NCI-H510A treated with DMSO at 0.1 percent for 48 hours (cell line): ENCODE results near the gene TCEAL5.
"Not testable (repeated sequence)": the region's sequence is repeated elsewhere in the genome, so short reads cannot be mapped to it uniquely, and the experiment has no call there.

Experiments
- DNase-seq: peaks from one replicate; lab custom pipeline; 2025; lab: John Stamatoyannopoulos, UW

Gene TCEAL5

DNA sequence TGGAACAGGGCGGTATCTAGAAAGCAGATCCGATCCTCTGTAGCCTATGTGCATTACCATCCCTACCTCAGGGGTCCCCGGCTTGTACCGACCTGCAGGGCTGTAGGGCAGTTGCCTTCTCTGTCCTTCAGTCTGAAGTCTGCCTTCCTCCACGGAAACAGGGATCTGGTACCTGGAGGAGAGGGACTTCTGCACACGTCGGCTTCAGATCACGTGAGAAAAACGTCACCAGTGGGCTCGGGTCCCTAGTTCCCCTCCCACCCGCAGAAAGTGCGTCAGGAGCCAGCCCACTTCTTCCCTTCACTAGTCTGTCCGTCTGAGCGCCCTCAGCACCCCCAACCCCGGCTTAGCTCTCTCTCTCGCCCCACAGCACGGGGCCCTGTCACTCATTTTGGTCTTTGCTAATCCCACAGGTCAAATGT lies at the start of gene TCEAL5:
TCEAL5 (minus strand) TSS at position 170 of the 422 bp plus-strand sequence. CDS start 2,187 bp downstream, outside the sequence.
- DNase-seq, result no peak

- no peak for DNase-seq
Measured at GRCh38 chrX:103311399-103311780, 34.8 kb upstream of the TCEAL5 start.

GRCh38 chrX:103310555-103311398 lies 34.2 kb upstream of the TCEAL5 start, which contains the start of gene BEX2:
Gene BEX2, minus strand, starts transcription at chrX:103310990. Its CDS starts 1,014 bp downstream, at chrX:103309976.
- DNase-seq, result peak; percentile 73

DNA sequence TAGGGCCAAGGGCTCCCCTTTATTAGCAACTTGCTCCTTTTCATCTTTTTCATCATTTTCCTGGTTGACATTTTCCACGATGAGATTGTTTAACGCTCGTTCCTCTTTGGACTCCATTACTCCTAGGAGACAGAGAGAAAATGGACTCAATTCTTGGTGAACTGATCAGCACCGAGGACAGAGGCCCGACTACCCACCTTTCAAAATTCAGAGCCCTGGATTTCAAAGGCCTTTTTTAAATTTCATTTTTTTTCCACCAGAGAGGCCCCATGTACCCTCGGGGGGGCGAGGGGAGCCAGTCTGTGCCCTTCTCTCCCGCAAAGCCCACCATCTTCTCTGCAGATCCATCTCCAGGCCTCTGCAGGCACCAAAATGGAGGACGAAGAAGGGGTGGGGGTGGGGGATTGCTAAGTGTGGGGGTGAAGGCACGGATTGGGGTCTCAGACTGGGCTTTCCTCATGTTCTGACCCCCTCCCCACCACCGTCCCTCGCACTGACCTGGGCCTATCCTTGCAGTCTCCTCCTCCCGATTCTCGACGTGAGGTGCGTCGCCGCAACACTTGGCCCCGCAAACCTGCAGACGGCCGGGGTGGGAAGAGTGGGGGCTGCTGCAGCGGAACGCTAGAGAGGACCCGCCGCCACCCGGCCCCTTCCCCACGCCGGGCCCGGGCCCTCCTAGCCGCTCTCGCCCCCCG lies 33.5 kb upstream of the TCEAL5 start:
- DNase-seq, result no peak

- not testable (repeated sequence) for DNase-seq
Measured at GRCh38 chrX:103305666-103306065, 29.1 kb upstream of the TCEAL5 start.

DNA sequence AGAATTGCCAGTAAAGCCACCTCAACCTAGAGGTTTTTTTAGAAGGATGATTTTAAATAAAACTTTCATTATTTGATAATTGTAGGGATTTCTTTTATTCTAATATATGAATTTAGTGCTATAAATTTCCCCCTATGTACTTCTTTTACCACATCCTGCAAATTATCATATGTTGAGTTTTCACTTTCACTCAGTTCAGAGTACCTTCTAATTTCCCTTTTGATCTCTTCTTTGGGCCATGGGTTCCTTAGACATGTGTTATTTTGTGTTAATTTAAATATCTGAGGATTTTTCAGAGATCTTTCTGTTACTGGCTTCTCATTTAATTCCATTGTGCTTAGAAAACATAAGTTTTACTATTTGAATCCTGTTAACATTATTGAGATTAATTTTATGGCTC lies 28.2 kb upstream of the TCEAL5 start:
- no peak for DNase-seq

DNA sequence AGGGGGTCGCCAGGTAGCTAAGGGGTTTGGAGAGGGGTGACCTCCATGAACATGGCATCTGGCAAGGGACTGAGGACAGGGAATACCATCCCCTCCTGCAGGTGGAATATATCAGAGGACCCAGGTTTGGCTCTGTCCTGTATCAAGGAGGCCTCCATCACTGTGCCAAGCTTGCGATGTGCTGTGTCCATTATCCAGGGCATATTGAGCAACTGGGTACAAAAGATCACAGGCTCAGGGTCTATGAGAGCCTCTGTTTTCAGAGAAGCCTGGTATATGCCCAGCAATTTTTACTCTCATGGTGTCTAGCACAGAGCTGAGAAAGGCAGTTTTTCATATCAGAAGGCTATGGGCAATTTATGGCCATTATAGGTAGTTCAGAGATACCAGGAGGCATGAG lies 16.6 kb upstream of the TCEAL5 start:
- DNase-seq, result no peak

GRCh38 chrX:103279624-103280023 lies 3.1 kb upstream of the TCEAL5 start:
- DNase-seq, result no peak

GRCh38 chrX:103275947-103276567 lies 493 bp downstream of the TCEAL5 start:
- no peak for DNase-seq

DNA sequence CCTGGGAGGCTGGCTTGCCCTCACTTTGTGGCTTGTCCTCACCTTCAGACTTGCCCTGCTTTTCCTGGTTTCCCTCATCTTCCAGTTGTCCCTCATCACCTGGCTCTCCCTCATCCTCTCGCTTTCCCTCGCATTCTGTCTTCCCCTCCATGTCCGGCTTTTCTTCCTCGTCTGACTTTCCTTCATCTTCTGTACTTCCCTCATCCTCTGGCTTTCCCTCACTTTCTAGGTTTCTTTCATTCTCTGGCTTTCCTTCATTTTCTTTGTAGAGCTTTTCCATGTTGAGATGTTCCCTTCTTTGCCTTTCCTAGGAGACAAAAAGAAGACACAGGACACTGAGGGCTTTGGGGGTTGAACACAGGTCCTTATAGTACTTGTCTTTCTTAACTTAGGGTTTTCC lies 2.3 kb downstream of the TCEAL5 start:
- DNase-seq, result no peak

DNA sequence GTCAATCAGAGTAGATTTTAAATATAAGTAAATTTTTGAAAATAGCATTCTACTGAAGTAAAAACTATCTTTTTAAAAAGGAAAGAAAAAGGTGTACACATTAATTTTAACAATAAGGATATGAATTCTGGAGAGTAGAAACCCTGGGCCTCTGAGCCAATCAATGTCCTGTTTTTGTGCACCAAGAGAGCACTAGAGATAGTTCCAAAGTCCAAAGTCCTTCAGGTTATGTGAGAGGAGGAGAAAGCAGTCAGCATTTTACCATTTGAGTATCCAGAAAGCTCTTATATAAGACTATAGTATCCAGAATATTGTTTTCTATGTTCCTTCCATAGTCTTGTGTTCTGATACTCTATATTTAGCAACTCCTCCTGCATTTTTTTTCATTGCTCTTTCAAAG lies 18.3 kb downstream of the TCEAL5 start:
- no peak for DNase-seq

GRCh38 chrX:103256651-103257050 lies 19.9 kb downstream of the TCEAL5 start:
- no peak for DNase-seq

DNA sequence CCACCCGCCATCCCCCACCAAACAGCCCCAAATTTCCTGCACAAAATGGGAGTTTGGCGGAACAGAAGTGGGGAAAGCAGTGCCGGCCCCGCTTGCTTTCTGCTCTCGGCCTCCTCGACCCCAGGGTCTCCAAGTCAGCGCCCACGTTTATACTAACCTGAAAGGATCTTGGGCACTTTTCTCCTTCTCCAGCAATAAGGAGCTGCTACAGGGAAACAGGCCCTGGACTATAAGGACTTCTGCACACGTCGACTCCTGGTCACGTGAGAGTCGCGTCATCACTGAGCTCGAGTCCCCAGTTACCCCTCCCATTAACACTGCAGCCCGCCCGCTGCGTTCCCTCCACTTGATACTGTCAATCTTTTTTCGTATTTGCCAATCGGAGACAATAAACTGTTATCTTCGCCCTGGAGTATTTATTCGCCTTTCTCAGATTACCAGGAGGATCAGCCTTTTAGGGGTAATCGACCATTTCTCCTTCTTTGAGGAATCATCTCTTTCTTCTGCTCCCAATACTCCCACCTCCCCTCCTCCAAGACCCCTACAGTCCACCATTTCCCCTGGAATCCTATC lies 21.5 kb downstream of the TCEAL5 start, which contains the start of gene TCEAL8:
TCEAL8 (minus strand) TSS at position 235 of the 573 bp plus-strand sequence. CDS start 1,176 bp downstream, outside the sequence.
- peak; percentile 82 for DNase-seq

DNA sequence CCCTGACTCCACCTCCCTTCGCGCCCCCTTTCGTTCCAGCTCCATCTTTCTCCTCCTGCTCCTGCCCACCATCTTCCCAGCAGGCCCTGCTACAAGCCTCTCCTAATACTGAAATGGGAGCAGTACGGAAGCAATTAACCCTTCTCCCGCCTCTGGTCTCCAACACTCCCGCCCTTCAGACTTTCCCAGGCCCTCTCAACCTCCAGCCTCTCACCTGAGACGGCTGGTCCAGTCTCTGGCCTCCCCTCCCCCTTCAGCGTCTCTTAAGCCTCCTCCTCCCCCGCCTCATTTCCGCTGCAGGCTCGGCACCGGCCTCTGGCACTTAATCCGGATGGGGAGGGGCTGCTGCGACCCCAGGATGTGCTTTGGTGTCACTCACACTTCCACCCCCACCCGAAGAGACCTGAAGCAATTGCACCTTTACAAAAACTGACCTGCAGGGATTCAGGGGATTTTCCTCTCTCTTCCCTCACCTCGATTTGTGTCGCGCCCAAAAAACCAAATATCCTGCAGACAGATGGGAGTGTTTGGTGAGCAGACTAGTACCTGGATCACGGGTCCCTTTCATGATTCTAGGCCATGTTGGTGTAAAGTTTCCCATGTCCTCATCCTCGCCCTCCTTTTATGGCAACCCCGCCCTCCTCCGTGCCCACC lies 22.3 kb downstream of the TCEAL5 start:
- peak; percentile 88 for DNase-seq

- no peak for DNase-seq
Measured at GRCh38 chrX:103253608-103254007, 22.9 kb downstream of the TCEAL5 start.

- no peak for DNase-seq
Measured at GRCh38 chrX:103250977-103251376, 25.6 kb downstream of the TCEAL5 start.

- no peak for DNase-seq
Measured at GRCh38 chrX:103249805-103250204, 26.7 kb downstream of the TCEAL5 start.

- DNase-seq, result peak; percentile 4
Measured at GRCh38 chrX:103248553-103248952, 28.0 kb downstream of the TCEAL5 start.

DNA sequence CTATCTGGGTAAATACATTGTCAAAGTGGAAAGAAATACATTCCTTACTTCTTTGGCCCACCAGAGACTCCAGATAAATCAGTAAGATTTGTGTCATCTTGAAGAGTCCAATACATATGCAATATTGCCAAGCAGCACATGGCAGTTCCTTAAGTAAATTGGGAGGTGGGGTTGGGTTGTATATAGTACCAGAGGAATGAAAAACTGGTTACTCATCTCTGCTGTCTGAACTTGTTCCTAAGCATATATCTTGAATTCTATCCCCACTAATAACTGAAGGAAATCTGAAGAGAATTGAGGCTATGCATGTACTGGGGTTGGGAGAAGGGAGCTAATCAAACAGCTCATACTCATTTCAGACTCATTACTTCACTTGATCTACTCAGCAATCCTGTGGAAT lies 36.4 kb downstream of the TCEAL5 start:
- no peak for DNase-seq

GRCh38 chrX:103236296-103236695 lies 40.3 kb downstream of the TCEAL5 start:
- DNase-seq, result no peak

DNA sequence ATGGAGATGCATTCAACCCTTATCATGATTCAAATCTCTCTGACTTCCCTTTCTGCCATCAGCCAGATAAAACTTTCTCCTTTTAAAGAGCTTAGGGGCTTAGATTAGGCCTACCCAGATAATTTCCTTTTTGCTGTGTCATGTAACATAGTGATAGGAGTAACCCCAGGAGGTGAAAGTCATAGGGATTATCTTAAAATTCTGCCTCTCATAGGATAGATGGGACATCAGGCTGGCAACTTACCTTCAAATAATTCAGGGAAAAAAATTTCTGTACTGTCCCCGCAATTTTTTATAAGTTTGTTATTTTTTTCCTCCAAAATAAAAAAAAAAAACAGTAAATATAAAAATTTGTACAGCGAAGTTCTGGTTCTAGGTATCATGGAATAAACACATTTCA lies 40.9 kb downstream of the TCEAL5 start:
- not testable (repeated sequence) for DNase-seq

- no peak for DNase-seq
Measured at GRCh38 chrX:103234869-103235268, 41.7 kb downstream of the TCEAL5 start.
